HG03175 (cell line): ENCODE data around the gene ZNF384.

Experiments used
- ATAC-seq: cut with Tn5 transposase; IDR thresholded peaks from one replicate; pipeline ENCODE4 v1.9.1; 2021; ENCODE audit warnings: mild to moderate bottlenecking, moderate library complexity; ENCODE audit not compliant: unreplicated experiment

Gene ZNF384

GRCh38 chr12:6630736-6631135, 58.4 kb downstream of the ZNF384 start:
- no peak for ATAC-seq

- ATAC-seq: no peak
These were observed 61.6 kb downstream of the ZNF384 start for GRCh38 chr12:6627616-6628015.

- no peak for ATAC-seq
These were observed 62.4 kb downstream of the ZNF384 start for GRCh38 chr12:6626654-6627283.

GRCh38 chr12:6620885-6621274, 68.3 kb downstream of the ZNF384 start:
- no peak for ATAC-seq

GRCh38 chr12:6620137-6620884, 68.9 kb downstream of the ZNF384 start:
- no peak for ATAC-seq

GRCh38 chr12:6618483-6619225, 70.5 kb downstream of the ZNF384 start:
- ATAC-seq: no peak
